Breast epithelium (tissue), 4 donors: ENCODE results near the gene CTXN2. TPM values are rescaled to one million over a fixed set of nuclear protein-coding genes. Genes with fewer than 3 reads are reported as not detected.

Experiments used
- DNase-seq, 2 donors: peaks; one replicate each; pipeline ENCODE4 v3.0.0-alpha.2; 2019; ENCODE audit warnings: low spot score in 2 of 2
- H3K27ac ChIP-seq, 2 donors: fragments of 200-600 bp; sonication (generic) in 1 of 2; one replicate each; pipeline ENCODE4 v1.5.1; 2016 to 2019; ENCODE audit warnings: mild to moderate bottlenecking in 1 of 2
- H3K27me3 ChIP-seq, 2 donors: fragments of 200-600 bp; sonication (generic) in 1 of 2; one replicate each; pipeline versions ENCODE4 v1.5.1 to v1.6.0; 2017 to 2019; ENCODE audit warnings: control low read depth in 1 of 2, mild to moderate bottlenecking in 1 of 2
- H3K36me3 ChIP-seq: fragments of 200-600 bp; one replicate; pipeline ENCODE4 v1.5.1; 2019
- H3K4me1 ChIP-seq, 2 donors: fragments of 200-600 bp; sonication (generic); one replicate each; pipeline ENCODE4 v1.5.1; 2016 to 2019; ENCODE audit warnings: control low read depth in 1 of 2
- H3K4me3 ChIP-seq, 3 donors: fragments of 200-600 bp; sonication (generic); 1 replicate in 2 of 3; 2 replicates in 1 of 3; pipeline ENCODE4 v1.5.1; 2016 to 2019; ENCODE audit warnings: mild to moderate bottlenecking in 3 of 3, moderate library complexity in 2 of 3
- H3K9me3 ChIP-seq, 2 donors: fragments of 200-600 bp; sonication (generic) in 1 of 2; one replicate each; pipeline ENCODE4 v1.5.1; 2016 to 2019; ENCODE audit warnings: control low read depth in 1 of 2
- POLR2A ChIP-seq: fragments of 450-650 bp; IDR thresholded peaks from one replicate; pipeline ENCODE4 v1.6.1; 2016; ENCODE audit warnings: antibody characterized with exemption, mild to moderate bottlenecking, moderate library complexity
- POLR2AphosphoS5 ChIP-seq, 3 donors: sonication (generic); formaldehyde crosslinking; IDR thresholded peaks; one replicate each; pipeline ENCODE4 v1.6.1; 2017; ENCODE audit warnings: antibody characterized with exemption in 3 of 3
- intact Hi-C: fragments of 100-400 bp; cut with DNase I; formaldehyde crosslinking; loops from one replicate; pipeline ENCODE4 v1.15.1; 2023; ENCODE audit warnings: low total_unique reads
- total RNA-seq, 3 donors: library from RNA; depleted of rRNA; stranded (reverse); fragments of >200 nt; gene quantifications; one replicate each; pipeline ENCODE4 v1.1.0, GENCODE V29; 2016
- TF ChIP-seq, protein P1 (sequence below), 3 donors: fragments of 450-650 bp; IDR thresholded peaks; one replicate each; pipeline ENCODE4 v1.5.1; 2016 to 2017; ENCODE audit warnings: antibody characterized with exemption in 3 of 3, mild to moderate bottlenecking in 3 of 3, moderate library complexity in 3 of 3

CTXN2 gene
- not detected for total RNA-seq

DNA sequence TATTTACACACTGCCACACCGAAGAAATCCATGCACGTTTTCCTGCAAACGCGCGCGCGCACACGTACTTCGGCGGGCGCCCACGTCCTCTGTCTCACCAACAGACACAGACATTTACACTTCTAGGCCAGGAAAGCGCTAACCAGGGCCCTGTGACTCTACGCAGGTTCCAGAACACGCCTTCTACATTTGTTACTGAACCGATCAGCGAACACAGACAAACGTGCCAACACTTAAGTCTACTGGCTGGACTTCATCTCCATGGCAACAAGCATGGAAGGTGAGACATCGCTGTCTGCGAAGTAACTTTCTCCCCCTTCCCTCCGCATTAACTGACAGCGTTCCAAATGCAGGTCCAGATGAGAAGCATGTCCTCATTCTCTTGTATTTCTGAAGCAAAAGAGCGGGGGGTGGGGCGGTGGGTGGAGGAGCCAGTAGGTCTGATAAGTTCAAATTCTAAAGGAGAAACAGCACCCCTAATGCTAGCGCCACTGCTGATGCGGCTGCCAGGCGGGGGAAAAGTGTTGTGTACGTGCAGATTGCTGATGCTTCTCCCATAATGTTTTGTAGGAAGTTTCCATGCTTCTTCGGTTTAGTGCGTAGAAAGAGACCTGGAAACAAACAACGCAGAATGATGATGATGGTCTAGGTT, at the start of gene CTXN2:
TSS of gene CTXN2 (plus strand) at position 92 of the 652 bp plus-strand sequence. CDS start 9,636 bp downstream, outside the sequence.
- no peaks in the 10 kb centered on the region for H3K4me1 ChIP-seq
- no peaks in the 10 kb centered on the region for H3K36me3 ChIP-seq
- no peak for DNase-seq
- no peak within 1 kb of the TSS for H3K4me3 ChIP-seq
- intact Hi-C loops, result no loop called here
- peaks cover 0 to 18% of the 10 kb centered on the region in 2 donors for H3K27me3 ChIP-seq
- no peak within 1 kb of the TSS for H3K27ac ChIP-seq
- TF ChIP-seq POLR2AphosphoS5 (IDR thresholded peaks at IDR 0.05), result no peak
- TF ChIP-seq, protein P1, sequence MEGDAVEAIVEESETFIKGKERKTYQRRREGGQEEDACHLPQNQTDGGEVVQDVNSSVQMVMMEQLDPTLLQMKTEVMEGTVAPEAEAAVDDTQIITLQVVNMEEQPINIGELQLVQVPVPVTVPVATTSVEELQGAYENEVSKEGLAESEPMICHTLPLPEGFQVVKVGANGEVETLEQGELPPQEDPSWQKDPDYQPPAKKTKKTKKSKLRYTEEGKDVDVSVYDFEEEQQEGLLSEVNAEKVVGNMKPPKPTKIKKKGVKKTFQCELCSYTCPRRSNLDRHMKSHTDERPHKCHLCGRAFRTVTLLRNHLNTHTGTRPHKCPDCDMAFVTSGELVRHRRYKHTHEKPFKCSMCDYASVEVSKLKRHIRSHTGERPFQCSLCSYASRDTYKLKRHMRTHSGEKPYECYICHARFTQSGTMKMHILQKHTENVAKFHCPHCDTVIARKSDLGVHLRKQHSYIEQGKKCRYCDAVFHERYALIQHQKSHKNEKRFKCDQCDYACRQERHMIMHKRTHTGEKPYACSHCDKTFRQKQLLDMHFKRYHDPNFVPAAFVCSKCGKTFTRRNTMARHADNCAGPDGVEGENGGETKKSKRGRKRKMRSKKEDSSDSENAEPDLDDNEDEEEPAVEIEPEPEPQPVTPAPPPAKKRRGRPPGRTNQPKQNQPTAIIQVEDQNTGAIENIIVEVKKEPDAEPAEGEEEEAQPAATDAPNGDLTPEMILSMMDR (IDR thresholded peaks at IDR 0.05), result no peak
- H3K9me3 ChIP-seq, result no peaks in the 10 kb centered on the region

DNA sequence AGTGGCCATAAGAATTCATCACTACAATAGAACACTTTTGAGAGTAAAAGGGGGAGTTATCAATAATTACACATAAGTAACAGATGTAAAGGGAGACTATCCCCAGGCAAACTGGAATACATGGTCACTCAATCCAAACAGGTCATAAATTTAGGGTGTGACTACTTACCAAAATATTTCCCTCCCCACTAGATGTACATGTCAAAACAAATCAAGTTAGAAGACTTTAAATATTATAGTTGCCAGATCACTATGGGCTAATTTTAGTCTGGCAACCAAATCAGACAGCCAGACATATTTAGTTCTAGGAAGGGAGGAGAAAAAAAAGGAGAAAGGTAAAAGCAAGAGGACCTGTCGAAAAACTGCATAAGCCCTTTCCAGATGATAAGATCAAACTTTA, 47.6 kb upstream of the CTXN2 start:
- no peaks in the 10 kb centered on the region for H3K4me1 ChIP-seq
- no peak for DNase-seq
- no peaks in the 10 kb centered on the region for H3K27me3 ChIP-seq
- H3K27ac ChIP-seq, result no peak overlapping the region
- no peaks in the 10 kb centered on the region for H3K36me3 ChIP-seq
- H3K9me3 ChIP-seq, result no peaks in the 10 kb centered on the region
- H3K4me3 ChIP-seq, result no peak overlapping the region
- TF ChIP-seq, protein P1 (IDR thresholded peaks at IDR 0.05), result no peak
- TF ChIP-seq POLR2AphosphoS5 (IDR thresholded peaks at IDR 0.05) (no peak), POLR2A (no peak)
- intact Hi-C loops, result no loop called here

DNA sequence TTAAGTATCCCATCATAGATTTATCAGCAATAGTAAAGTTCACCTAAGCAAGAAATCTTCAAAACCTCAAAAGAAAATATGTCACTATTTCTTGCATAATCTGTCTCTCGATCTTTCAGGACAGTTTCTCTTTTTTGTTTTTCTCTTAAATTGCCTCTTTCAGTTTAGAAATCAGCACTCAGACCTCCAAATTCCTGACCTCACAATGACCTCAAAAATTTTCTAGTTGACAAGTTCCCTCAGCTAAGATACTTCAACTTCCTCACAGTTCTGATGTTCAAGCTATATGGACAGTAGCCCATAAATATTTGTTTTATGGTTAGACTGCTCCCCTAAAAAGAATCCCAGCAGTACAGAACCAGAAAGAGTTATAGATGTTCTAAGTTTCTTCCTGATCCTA, 46.6 kb upstream of the CTXN2 start:
- no peaks in the 10 kb centered on the region for H3K9me3 ChIP-seq
- TF ChIP-seq POLR2A (no peak), POLR2AphosphoS5 (IDR thresholded peaks at IDR 0.05) (no peak)
- TF ChIP-seq, protein P1 (IDR thresholded peaks at IDR 0.05), result no peak
- no peaks in the 10 kb centered on the region for H3K4me1 ChIP-seq
- no peaks in the 10 kb centered on the region for H3K36me3 ChIP-seq
- no peak overlapping the region for H3K4me3 ChIP-seq
- DNase-seq, result no peak
- H3K27ac ChIP-seq, result no peak overlapping the region
- intact Hi-C loops, result no loop called here
- H3K27me3 ChIP-seq, result no peaks in the 10 kb centered on the region

DNA sequence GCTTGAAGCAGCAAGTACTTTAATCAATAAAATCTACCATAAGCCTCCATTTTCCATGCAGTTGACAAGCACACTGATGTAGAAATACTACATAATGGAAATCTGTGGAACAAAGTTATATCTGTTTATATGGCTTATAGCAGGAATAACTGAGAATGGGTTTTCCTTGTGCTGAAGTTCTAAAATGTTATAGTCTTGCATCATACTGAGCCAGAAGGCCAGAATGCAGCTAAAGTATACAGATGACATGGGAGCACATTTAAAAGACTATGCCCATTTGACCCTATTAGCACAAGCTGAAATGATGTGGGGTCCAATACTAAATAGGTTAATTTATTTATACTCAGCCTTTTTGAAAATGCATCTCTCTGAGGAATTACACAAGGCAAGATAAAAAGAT, 45.5 kb upstream of the CTXN2 start:
- Histone ChIP-seq H3K36me3 (no peaks in the 10 kb centered on the region), H3K27ac (no peak overlapping the region), H3K4me3 (no peak overlapping the region), H3K4me1 (no peaks in the 10 kb centered on the region), H3K9me3 (no peaks in the 10 kb centered on the region), H3K27me3 (no peaks in the 10 kb centered on the region)
- no peak for DNase-seq
- intact Hi-C loops, result no loop called here
- TF ChIP-seq POLR2AphosphoS5 (IDR thresholded peaks at IDR 0.05) (no peak), POLR2A (no peak)
- TF ChIP-seq, protein P1 (IDR thresholded peaks at IDR 0.05), result no peak

DNA sequence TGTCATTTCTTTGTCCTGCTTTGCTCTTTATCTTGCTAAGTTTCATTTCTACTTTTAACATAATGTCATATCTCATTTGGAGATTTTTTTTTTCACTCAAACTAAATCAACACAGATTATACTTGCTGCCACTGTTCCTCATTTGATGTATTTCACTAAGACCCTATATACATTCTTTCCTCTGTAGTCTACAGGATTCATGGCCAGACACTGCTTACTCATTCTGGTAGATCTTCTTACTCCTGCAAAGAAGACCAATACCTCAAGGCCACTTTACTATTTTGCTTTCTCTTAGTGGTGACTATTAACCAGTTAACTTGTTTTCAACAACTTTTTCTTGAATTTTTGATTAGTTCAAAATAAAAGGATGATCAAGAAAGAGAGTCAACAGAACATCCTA, 44.1 kb upstream of the CTXN2 start:
- TF ChIP-seq POLR2A (no peak), POLR2AphosphoS5 (IDR thresholded peaks at IDR 0.05) (no peak)
- TF ChIP-seq, protein P1 (IDR thresholded peaks at IDR 0.05), result no peak
- no peak overlapping the region for H3K4me3 ChIP-seq
- no peaks in the 10 kb centered on the region for H3K36me3 ChIP-seq
- no peak overlapping the region for H3K27ac ChIP-seq
- H3K27me3 ChIP-seq, result no peaks in the 10 kb centered on the region
- no peak for DNase-seq
- no peaks in the 10 kb centered on the region for H3K4me1 ChIP-seq
- intact Hi-C loops, result no loop called here
- no peaks in the 10 kb centered on the region for H3K9me3 ChIP-seq
